GM18511 (cell line): ENCODE results near the gene DCHS1.

ENCODE experiments used
- ATAC-seq: cut with Tn5 transposase; IDR thresholded peaks from one replicate; pipeline ENCODE4 v1.9.1; 2021; ENCODE audit warnings: mild to moderate bottlenecking, moderate library complexity; ENCODE audit not compliant: unreplicated experiment

Gene DCHS1

DNA sequence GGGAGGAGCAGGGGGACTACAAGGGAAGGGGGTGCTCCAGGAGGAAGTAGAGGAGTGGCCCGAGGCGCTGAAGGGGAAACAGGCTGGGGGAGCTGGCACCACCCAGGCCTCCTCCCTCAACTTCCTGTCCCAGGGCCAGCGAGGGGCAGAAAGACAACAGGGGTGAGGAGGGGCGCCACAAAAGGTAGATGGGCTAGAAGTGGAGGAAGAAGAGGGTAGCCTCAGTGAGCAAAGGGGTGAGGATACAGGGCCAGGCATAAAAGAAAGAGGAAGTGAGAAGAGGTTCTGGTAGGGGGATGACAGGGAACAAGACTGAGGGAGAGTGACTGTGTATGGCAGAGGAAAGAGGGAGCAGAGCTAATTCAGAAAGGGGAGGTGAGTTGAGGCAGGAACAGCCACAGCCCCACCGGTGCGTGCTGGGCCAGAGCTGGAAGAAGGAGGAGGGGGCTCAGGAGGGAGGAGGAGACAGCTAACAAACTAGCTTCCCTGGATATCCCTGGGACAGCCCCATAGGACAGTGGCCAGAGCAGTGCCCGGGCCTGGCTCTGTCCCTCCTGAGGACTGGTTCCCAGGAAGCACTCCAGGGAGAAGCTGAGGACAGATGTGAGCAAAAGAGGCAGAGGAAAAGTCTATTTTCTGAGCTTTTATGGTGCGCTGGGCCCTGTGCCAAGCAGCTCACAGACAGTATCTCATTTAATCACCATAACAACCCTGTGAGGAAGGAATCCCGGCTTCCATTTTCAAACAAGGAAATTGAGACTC lies 8.5 kb downstream of the DCHS1 start:
- peak; percentile 95 for ATAC-seq

DNA sequence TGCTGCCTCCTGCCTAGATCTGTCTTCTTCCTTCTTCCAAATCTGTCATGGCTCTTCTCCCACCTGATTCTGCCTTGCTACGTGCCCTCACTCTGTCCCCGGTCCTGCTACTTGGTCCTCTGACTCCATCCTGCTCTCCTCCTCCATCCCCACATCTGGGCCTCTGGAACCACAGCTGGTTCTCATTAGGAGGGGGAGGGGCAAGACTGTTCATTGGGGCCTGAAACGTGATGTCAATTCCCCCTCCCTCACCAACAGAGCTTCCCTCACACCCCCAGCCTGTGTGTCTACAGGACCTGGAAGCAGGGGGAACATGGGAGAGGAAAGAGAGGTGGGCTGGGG lies 9.1 kb downstream of the DCHS1 start:
- peak; percentile 16 for ATAC-seq

DNA sequence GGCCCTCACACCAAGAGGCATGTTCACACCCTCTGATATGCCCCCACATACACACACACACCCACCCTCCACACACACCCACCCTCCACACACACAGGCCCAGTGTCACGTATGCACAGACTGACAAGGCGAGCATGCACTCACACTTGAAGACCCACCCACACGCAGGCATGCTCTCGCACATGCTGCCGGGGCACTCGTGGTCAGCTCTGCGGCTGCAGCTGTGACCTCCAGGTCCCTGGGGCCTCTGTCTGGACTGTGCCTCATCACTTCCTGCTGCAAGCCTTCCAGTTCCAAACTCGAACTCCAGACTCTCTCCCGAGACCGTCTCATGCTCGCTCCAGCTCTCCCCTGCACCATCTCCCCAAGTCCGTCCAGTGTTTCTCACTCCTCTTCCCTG lies 9.5 kb downstream of the DCHS1 start:
- ATAC-seq, result no peak

DNA sequence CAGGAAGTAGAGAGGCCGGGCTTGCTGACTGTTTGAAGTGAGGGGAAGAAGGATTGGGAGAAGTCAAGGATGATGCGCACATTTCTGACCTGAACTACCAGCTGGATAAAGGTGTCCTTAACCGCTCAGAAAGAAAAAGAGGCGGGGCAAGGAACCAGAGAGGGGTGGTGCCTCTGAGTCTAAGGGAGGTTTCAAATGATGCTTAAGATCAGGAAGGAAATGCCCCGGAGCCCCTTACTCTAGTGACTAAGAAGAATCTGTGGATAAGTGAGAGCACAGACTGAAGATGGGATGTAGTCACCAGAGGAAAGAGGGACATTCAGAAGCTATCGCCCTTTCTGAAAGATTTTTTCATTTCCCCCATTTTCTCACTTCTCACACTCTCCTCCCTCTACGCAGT lies 12.7 kb downstream of the DCHS1 start:
- no peak for ATAC-seq

DNA sequence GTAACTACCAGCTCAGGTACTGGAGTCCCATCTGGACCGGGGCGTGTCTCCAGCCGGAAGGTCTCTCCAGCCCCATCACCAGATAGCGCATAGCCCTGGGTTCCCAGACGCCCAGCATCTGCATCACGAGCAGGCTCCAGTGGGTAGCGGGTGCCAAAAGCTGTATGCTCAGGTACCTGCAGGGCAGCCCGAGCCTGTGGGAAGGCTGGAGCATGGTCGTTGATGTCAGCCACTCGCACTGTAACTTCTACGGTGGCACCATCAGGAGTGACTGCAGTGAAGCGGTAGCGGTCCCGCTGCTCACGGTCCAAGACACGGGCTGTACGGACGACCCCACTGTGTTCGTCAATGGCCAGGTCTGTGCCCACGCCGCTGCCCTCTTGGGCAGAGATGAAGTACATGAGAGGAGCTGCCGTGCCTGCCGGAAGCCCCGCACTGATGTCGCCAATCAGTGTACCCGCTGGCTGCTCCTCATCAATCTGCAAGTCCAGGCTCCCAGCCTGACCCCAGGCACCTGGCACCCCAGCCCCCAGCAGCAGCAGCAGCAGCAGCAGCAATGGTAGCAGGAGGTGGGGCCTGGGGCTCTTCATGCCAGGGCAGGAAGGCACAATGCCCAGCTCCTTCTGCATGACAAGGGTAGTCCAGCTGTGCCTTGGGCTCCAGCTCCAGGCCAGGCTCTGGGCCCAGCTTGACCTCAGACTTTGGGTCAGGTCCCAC lies 14.5 kb downstream of the DCHS1 start:
- ATAC-seq, result no peak

DNA sequence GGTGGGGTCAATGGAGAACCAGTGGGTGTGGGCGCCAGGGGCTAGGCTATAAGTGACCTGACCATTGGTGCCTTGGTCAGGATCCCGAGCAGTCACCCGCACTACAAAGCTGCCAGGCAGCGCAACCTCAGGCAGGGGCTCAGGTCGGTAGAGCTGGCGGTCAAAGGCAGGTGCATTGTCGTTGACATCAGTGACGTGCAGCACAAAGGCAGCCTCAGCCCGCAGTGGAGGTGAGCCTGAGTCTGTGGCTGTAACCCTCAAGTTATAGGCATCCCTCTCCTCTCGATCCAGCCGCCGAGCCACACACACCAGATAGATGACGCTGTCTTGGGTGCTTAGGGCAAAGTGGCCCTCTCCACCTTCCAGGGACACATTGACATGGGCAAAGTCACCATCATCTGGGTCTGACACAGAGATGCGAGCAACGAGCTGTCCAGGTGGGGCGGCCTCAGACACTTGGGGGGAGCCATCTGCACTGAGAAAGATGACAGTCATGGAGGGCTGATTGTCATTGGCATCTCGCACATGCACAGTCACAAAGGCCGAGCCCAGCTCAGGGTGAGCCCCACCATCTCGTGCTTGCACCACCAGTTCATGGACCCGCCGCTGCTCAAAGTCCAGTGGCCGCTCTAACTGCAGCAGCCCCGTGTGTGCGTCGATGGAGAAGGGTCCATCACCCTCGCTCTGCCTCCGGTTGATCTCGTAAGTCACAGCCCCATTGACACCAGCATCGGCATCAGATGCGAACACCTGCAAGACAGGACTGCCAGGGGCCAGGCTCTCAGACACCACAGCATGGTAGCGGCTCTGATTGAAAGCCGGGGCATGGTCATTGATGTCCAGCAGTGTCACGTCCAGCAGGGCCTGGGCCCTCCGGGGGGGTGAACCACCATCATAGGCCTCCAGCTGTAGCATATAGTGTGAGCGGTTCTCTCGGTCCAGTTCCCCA lies 15.3 kb downstream of the DCHS1 start:
- no peak for ATAC-seq

DNA sequence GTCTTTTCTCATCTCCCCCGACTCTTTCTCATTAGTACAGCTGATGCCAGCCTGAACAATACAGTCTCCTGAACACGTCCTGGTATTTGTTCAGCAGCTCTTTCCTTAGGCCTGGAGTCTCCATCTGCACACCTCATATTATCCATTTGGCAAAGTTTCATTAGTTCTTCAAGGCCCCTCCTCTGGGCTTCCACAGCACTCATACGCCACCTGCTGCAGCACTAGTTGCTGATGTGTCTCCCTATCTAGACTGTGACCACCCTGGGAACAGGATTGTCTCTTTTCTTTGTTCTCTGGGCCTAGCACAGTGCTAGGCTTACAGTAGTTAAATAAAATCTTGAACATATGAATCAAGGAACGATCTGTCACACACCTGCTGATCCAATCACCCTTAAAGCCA lies 17.2 kb downstream of the DCHS1 start:
- no peak for ATAC-seq

DNA sequence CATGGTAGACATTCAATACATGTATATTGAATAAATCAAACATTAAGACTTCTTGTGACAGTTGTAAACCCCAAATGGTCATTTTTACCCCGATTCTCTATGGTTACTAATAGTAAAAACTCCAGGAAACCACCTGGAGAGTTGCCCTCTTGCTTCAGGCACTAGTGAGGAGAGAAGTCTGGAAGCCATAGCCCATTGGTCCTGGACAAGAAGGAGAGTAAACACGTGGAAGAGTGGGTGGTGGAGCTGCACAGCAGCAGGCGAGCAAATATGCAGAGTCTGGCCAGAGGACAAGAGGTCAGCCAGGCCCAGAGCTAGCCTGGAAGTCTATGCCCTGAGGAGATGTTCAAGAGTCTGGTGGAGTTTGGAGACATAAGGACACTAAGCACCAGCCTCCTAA lies 17.7 kb downstream of the DCHS1 start:
- ATAC-seq, result no peak

DNA sequence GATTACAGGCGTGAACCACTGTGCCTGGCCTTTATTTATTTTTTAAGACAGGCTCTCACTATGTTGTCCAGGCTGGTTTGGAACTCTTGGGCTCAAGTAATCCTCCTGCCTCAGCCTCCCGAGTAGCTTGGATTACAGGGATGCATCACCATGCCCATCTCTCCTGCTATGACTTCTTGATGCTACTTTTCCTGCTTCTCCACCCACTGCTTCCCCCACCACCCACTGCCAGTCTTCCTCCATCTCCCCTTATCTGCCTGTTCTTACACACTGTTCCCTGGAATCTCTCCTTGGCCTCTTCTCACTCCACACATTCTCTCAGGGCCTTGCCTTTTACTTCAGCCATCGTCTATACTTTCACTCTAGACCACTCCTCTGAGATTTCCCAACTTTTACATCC lies 19.1 kb downstream of the DCHS1 start:
- ATAC-seq, result no peak

DNA sequence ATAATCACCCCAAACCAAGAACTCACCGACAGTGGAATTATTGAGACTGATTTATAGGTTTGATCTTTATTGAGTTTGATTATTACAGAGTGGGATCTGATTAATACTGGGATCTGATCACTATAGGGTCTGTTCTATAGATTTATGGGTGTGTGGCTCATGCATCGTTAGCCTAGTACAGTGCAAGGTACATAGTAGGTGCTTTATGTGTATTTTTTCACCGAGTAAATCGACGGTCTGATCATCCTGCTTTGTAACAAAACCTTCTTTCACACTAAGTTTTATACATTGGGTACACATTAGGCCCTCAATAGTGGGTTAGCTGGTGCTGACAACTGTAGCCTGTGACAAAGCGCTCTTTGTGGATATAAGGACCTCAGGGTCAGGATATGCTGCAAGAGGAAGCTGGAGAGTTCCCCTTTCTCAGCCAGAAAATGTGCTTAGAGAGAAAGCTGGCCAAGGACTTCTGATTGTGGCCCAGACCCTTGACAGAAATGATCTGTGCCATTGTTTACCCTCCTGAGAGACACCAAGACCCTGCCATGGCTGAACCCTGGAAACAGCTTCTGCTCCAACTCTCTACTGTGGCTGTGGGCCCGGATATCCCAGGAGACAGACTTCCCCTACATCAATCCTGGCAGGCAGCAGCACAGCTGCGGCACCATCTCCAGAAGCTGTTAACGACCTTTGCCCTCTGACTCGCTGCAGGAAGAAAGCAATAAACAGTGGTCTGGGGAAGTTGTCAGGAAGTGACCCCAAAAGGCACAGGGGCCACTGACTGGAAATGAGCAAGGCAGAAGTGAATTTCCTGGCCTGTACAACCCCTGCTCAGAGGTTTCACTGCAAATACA lies 20.3 kb downstream of the DCHS1 start:
- ATAC-seq, result no peak

DNA sequence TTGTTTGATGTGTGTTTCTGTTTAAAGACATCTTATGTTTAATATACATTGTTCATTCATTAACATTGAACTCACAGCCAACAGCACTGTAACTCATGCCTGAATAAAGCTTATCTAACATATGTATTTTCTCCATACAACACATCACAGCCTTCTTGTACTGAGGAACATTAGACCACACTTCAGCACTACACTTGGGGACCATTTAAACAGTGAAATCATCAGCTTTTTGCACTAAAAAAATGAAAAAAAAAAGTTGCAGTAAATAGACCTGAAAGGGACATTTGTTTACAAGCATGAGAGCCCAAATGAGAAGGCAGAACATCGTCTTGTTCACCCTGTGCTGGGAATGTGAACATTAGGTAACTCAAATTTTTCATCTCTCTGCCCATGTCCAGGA lies 21.1 kb downstream of the DCHS1 start:
- no peak for ATAC-seq

DNA sequence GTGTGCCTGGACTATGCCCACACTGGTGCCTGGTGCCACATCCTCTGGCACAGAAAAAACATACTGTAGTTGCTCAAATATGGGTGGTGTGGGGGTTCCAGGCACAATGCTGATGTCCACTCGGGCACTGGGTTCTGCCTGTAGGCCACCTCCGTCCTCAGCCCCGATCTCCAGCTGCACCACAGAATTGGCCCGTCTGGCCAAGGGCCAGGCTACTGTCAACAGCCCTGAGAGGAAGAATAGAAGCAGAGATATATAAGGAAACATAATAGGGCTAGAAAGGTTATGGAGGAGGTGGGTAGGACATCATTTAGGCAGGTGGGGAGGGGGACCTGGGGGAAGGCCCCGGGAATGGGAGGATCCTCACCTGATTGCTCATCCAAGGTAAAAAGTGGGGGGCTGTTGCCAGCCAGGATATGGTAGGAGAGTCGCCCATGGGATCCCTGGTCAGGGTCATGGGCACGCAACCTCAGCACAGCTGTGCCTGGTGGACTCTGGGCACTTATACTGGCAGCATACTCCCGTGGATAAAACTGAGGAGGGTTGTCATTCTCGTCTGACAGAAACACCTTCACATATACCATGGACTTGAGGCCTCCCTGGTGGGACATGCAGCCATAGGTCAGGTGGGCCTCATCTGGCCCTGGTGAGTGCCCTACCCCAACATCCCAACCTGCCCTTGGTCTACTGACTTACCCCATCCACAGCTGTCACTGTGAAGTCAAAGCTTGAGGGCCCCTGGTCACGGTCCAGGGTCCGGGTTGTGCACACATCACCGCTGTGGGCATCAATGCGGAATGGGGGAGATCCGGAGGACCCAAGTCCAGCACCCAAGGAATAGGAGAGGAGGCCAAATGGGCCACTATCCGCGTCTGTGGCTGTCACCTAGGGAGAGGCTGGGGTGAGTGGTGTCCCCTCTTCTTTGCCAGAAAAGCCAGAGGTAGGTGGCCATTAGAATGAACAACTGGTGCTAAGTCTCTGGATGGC lies 21.9 kb downstream of the DCHS1 start:
- ATAC-seq, result no peak

DNA sequence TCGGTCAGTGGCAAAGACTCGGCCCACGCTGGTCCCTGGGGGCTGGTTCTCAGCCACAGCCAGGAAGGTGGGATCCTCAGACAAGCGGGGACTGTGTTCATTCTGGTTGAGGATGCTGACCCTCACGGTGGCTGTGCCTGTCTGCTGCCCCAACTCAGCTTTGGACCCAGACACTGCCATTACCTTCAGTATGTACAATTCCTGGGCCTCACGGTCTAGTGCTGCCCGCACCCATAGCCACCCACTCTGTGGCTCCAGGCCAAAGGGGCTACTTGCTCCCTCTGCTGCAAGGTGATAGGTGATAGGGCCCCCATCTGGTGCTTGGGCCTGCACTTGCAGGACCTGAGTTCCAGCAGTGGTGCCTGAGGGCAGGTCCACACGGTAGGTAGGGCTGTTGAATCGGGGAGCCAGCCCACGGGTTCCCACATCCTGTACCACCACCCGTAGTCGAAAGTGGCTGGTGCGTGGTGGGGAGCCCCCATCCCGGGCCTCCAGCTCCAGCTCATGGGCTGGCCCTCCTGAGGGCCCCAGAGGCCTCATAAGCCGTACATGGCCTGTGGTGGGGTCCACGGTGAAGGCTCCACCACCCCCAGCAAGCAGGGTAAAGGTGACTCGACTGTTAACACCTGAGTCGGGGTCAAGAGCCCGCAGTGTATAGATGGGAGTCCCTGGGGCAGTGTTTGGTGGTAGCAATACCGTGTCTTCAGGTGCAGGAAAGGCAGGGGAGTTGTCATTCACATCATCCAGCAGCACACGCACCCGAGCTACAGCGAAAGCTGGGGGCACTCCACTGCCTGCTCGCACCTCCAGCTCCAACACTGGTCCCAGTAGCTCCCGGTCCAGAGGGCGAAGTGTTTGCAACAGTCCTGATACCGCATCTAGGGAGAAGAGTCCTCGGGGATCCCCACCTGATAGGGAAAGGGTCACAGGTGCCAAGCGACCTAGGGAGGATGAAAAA lies 23.2 kb downstream of the DCHS1 start:
- ATAC-seq, result no peak

DNA sequence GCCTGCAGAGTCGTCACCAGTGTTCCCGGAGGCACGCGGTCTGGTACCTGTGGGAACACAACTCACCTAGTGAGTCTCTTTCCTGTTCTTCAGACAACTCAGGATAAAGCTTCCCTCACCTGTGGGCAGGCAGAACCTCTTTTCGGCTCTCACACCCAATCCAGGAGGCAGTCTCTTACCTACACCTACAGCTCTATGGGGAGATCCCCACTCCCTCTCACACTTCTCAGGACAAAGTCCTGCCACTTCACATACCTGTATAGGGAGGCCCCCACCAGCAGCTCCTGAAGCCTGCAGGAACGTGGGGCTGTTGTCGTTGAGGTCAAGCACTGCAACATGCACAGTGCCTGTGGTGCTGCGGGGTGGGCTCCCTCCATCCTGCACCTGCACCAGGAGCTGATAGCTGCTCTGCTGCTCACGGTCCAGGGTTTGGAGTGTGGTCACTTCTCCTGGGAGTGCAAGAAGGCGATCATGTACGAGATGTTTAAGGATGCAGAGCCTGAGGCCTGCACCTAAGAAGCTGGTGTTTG lies 24.2 kb downstream of the DCHS1 start:
- ATAC-seq, result no peak

DNA sequence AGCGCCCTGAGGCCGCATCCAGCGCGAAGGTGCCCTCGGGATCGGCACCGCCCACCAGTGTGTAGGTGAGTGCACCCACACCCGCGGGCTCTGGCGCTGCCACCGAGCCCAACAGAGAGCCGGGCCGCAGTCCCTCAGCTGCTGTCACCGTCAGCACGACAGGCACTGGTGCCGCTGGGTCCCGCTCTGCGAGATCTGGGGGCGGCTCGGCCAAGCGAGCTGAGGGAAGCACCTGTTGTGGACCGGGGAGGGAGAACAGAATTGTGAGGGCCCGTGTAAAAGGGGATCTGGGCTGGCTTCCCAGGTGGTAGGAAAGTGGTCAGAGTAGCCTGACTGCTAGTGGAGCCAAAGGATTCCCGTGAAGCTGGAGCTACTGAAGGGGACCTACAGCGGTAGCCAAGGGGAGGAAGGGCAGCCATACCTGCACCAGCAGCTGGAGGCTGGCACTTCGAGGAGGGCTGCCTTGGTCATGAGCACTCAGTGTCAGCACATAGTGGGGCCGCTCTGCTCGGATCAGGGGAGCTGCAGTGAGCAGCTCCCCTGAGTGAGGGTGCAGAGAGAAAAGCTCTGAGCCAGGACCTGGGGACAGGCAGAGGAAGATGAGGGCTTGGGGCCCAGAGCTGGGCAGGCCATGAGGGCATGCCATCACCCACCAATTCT lies 24.8 kb downstream of the DCHS1 start:
- ATAC-seq, result no peak

DNA sequence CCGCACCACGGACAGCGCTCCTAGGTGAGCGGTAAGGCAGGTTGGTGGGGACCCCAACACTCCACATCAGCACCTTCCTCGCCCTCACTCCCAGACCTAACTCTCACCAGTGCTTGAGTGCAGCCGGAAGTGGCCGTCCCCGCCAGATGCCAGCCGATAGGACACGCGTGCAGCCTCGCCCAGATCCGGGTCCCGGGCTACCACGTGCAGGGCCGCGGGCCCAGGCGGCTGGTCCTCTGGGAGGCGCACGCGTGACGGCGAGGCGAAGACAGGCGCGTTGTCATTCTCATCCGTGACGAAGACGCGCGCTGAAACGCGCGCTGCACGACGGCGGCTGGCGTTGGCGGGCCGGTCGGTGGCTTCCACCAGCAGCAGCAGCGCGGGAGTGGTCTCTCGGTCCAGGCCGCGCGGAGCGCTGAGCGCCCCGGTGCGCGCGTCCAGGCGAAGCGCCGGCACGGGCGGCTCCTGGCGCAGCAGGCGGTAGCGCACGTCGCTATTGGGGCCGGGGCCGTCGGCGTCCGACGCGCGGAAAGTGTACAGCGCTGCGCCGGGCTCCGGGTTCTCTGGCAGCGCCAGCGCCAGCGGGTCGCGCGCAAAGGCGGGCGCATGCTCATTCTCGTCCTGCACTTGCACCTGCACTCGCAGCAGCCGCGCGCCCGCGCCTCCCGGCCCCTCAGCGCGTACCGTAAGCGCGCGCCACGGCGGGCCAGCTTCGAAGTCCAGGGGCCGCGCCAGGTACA lies 25.5 kb downstream of the DCHS1 start:
- no peak for ATAC-seq

DNA sequence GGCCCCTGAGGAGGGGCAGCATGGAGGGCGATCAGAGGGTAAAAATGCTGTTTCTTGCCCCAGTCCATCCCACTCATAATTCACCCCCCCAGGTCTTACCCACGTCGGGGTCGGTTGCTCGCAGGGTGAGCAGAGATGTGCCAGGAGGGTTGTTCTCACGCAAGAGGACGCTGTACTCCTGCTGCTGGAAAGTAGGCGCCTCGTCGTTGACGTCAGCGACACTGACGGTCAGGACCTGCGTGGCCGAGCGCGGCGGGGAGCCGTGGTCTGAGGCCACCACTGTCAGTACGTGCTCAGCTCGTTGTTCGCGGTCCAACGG lies 26.1 kb downstream of the DCHS1 start:
- ATAC-seq, result no peak
